ENCODE measurements around the gene SP5. TPM values are rescaled to one million over a fixed set of nuclear protein-coding genes. Genes with fewer than 3 reads are reported as not detected.

The SP5 gene
- total RNA-seq, 2 donors from 2014 or later, result 0.16 TPM; not detected in 1

DNA sequence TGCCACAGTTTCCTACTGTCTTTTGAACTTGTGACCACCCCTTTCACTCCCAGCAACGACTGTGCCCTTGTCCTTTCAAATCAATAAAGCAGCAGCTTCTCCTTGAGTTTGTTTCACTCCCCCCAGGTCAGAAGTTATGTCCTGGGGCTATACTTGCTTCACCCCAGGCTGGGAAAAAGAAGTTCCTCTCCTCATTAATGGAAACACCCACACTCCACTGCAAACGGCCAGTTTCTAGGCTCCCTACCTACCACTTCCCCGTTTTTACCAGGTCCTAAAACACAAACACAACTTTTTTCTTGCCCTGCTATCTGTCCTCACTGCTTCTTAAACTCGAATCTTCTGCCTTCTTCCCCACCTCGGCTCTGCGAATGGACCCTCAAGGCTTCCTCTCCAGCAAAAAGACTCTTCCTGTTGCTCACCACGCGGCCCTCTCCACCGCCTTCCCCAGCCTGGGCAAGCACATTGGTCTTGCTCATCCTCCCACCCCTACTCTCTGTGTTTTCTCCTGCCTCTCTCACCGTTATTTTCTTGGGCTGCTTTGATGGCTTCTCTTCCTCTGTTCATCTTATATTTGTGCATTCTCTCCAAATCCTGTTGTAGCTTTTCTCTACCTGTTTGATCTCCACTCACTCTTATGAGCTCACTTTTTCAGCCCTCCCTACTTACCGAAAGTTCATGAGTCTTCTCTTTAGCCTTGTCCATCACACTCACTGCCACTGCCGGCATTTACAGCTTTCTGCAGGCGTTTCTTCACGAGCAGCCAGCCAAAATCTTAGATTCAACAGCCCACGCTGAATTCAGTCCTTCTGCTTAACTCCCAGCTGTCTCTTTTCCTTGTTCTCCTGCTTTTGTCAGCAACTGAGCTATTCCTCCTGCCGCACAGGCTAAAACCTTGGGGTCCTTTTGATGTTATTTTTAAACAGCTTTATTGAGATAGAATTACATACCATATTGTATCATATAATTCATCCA, 7.0 kb upstream of the SP5 start:
- no peak for DNase-seq
- intact Hi-C loops (cut with DNase I), result no loop called here
- no peak for ATAC-seq

DNA sequence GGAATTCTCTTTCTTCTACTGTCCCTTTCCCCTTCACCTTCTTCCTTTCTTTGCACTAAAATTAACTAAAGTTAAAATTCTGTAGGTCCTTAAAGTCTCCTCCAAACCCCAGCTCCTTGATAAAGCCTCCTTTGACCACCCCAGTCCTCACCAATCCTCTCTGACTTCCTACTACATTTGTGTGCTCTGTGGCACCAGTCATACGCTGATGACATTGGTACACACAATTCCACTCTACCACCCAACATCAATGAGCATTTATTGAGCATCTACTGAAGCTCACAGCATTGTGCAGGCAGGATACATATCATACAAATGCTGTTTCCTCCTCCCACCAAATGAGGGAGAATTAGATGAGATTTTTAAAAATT, 4.5 kb upstream of the SP5 start:
- no peak for DNase-seq
- intact Hi-C loops (cut with DNase I), result no loop called here
- ATAC-seq, result no peak

DNA sequence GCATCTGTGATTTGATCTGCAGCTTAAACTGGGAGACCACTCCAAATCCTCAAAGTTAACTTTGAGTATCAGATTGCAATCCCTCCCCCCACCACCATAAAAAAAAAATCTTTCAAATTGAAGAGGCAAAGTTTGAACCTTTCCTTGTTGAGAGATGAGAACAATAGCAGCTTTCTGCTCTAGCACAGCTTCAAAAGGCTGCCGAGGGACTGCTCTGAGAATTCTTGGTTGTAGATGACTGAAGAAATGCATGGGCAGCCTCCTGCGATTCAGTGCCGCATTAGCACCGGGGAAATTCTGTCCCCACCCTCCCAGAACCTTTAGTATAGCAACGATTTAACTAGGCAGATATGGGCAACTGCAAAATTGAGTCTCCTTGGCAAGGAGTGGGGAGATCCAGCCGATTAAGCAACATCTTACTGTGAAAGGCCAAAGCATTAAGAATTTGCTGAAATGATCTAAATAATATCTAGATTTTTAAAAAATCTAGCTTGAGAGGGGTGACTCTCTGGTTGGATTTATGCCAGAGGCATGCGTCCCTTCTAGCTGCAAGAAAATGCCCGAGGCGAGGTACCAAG, 3.9 kb upstream of the SP5 start:
- ATAC-seq (no peak), DNase-seq (no peak)
- intact Hi-C loops (cut with DNase I), result no loop called here

DNA sequence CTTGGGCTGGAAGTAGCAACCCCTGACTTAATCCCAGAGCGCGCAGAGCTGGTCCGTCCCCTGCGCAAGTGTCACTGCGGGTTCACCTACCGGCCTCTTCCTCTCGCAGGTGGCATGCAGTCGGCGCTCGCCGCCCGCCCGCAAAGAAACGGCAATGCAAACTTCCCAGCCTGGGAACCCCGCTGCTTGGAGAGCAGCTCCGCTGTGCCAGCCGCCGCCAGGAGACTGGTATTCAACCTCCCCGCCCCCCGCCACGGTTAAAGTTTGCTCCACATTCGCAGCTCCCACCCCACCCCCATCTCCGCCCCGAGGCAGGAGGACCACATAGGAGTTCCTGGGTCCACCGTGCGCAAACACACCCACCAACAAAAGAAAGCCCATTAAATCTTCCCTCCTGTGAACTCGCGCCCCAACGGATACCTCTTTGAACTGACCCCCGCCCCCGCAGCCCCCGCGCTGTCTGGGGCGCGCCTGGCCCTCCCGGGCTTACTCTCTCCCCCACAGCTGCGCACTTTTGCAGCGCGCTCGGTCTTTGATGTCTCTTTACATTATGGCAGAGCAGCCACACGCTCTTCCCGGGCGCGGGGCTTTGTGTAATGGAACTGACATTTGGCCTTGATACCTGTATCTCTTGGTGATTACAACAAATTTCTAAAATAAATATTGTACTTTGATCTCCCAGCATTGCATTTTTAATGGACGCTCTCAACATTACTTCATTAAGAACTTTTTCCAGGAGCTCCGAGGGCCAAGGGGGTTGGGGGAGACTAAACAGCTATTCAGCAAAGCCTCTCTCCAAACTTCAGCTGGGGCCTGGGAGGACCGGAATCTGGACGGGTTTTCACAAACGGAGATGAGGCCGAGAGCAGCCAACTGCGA, 3.1 kb upstream of the SP5 start:
- DNase-seq (no peak), ATAC-seq (no peak)
- intact Hi-C loops (cut with DNase I), result no loop called here

DNA sequence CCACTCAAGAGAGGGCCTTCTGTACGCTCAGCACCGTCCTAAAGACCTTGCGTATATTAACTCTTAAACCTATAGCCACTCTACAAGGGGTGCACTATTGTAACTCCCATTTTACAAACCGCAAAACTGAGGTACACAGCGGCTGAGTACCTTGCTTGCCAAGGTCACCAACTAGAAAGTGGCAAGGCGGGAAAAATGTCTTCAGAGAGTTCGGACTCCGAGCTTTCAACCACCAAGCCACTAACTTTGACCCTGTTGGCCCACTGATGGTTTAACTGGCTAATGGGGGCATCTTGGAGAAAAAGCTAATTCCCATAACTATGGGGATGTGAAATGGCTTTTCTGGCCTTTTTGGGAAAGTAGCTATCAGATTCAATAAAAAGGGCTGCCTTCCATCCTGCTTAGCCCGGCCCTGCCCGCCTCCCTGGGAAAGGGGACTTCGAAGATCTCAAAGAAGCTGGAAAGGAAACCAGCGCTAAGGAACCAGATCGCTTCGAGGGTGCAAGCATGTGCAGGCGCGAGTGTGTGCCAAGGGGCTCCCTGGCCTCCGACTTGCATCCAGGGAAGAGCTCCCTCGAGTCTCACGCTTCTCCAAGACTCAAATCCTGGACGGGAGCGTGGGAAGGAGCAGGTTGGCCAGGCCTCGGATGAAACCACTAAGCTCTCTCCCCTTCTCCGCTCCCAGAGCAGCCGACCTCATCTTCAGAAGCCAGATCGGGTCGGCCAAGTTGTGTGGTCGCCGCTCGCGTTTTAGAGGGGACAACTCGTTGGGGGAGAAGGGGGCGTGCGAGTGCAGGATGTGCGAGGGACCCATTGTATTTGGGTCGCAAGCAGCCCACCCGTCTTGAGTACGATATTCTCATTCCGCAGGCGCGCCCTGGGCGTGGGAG, 2.2 kb upstream of the SP5 start:
- no peak for DNase-seq
- no peak for ATAC-seq
- intact Hi-C loops (cut with DNase I), result no loop called here

DNA sequence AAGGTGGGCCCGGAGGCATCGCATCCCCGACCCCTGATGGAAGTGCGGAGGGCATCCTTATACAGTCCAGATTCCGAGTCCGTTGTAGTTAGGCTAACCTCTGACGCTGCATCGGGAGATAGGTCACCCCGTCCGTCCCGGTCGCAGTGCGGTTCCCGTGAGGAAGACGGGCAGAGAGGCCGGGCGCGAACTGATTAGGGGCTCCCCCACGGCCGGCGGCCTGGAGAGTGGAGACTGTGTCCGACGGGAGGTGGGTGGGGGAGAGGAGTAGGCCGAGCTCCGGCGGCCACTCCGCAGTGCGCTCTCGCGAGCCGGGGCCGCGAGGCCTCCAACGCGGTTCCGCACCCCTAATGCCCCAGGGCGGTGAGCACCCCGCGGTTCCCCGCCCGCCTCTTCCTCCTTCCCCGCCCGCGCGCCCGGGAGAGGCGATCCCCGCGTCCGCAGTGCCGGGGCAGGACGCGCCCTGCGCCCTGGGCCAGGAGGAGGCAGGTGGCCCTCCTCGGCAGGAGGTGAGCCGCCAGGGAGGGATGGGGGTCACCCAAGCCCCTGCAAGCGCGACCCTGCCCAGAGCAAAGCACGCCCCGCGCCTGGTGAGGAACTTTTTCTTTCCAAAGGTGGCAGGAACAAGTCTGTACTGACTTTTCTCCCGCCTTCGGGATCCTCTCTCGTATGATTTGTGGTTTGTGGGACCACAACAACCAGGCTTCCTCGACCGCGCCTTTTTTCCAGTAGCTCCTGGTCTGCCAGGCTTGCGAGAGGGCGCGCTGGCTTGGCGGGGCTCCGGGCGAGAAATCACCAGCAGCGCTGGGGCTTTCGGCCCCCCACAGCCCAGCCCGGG, 1.4 kb upstream of the SP5 start:
- DNase-seq (no peak), ATAC-seq (no peak)
- intact Hi-C loops (cut with DNase I), result no loop called here

DNA sequence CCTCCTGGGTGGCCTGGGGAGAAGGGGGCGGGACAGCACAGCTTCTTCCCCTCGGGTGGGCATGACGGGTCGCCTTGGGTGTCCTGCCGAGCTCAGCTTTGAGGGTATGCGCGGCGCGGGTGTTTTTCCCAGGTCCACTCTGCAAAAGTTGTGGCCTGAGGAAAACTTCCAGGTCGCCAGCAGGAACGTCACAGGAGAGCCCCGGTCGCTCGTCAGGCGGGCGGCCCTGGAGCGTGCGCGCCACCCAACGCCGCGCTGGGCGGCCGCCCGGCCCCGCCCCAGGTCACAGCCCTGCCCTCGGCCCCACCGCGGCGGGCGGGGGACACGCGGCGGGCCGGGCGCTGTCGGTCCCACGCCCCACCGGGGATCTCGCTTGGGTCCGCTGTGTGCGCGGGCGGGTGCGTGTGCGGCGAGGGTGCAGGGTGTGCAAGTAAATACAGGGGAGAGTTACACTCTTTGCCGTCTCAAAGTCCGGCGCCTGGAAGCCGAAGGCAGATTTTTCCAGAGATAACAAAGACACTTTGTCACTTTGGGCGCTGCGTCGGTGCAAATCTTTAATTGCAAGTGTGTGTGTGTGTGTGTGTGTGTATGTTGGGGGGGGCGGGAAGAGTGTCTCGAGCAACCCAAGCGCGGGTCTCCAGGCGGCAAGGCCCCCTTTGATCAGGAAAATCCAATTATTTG, 616 bp upstream of the SP5 start:
- intact Hi-C loops (cut with DNase I), result no loop called here
- peak; percentile 43 for DNase-seq
- peak; percentile 60 to 74 for ATAC-seq

DNA sequence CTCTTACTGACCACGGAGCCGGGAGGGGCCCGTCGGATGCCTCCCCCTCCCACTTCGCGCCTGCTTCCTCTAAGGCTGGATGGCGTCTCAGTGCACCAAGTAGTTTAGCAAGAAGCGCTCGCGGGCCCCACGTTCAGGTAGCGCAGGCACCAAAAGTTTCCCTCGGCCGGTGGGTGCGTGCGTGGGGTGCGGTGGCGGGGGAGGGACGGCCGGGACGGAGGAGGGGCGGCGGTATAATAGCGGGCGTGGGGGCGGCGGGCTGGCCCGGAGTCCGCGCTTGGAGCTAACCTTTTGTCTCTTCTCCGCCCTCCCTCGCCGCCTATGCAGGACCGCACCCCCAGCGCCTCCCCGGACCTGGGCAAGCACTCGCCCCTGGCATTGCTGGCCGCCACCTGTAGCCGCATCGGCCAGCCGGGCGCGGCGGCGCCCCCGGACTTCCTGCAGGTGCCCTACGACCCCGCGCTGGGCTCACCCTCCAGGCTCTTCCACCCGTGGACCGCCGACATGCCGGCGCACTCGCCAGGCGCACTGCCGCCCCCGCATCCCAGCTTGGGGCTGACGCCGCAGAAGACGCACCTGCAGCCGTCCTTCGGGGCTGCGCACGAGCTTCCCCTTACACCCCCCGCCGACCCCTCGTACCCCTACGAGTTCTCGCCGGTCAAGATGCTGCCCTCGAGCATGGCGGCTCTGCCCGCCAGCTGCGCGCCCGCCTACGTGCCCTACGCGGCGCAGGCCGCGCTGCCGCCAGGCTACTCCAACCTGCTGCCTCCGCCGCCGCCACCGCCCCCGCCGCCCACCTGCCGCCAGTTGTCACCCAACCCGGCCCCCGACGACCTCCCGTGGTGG, 1.0 kb downstream of the SP5 start:
- peak in 1 of 2 donors; percentile 10 for ATAC-seq
- DNase-seq, result no peak
- intact Hi-C loops (cut with DNase I), result no loop called here

DNA sequence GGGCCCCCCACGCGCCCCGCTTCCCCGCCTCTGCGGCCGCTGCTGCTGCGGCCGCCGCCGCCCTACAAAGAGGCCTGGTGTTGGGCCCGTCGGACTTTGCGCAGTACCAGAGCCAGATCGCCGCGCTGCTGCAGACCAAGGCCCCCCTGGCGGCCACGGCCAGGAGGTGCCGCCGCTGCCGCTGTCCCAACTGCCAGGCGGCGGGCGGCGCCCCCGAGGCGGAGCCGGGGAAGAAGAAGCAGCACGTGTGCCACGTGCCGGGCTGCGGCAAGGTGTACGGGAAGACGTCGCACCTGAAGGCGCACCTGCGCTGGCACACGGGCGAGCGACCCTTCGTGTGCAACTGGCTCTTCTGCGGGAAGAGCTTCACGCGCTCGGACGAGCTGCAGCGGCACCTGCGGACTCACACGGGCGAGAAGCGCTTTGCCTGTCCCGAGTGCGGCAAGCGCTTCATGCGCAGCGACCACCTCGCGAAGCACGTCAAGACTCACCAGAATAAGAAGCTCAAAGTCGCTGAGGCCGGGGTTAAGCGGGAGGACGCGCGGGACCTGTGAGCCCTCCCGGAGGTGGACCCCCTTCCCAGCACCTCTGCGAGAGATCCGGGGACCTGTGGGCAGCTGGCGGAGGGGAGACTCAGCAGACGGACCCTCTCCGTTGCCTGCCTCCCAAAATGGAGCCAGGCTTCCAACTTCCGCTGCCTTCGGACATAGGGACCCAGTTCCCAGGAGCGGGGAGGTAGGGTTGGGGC, 1.9 kb downstream of the SP5 start:
- intact Hi-C loops (cut with DNase I), result no loop called here

DNA sequence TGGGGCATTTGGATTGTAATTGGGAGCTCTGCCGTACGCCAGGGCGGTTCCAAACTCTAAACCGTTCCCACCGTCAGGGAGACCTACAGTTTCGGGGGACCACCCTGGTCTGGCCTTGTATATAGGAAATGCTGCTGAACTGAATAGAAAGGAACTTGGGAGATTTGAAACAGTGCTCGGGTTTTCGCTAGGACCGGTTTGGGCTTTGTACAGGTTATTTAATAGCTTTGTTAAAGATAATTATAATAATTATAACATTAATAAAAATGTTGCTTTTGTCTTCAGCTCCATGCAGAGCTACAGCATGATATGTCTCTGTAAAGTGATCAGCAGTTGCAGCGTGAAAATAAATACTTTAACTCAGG, 2.4 kb downstream of the SP5 start:
- no peak for DNase-seq
- no peak for ATAC-seq
- intact Hi-C loops (cut with DNase I), result no loop called here

More for the DNA sequence above, 1.9 kb downstream of the SP5 start:
- DNase-seq (peak; percentile 64), ATAC-seq (peak; percentile 50 to 72)

DNA sequence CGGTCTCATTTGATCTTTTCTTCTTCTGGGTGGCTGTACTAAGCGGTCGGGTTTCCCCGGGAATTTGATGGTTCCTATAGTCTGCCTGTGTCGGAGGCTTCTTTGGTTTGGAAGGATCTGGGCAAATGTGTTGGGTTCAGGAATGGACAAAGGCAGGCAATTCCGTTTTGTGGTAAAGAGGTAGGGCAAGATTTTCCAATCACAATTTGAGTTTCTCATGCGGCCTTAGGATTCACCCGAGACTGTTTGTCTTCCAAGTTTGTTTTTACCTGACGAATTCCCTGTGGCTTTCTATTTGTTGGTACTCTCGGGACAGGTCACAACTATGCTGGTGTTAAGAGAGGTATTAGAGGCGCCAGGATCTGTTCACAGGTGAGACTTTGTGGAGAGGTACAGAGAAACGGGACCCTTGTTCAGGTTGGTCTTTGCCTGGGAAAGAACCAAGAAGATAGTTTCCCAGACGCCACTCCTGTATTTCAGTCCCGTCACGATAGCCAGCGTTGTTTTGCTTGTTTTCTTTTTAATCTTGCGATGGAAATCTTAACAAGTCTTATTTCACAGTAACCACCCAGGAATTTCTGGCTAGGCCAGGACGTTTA, 3.0 kb downstream of the SP5 start:
- DNase-seq, result no peak
- intact Hi-C loops (cut with DNase I), result no loop called here
- no peak for ATAC-seq

DNA sequence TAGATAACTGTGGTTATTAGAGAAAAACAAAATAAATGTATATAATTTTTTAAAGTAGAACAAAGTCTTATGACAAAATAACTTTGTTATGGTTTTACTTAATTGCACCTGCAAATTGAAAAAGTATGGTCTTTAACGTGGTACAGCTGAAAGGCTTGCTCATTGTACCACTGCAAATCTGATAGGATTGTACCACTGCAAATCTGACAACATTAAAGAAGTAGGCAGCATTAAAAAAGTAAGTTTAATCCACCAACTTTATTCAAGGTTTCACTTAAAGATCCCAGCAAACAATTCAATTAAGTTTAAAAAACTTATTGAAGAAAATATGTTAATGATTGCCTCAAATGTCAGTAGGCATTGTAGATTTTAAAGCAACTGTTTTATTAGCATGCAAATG, 4.7 kb downstream of the SP5 start:
- intact Hi-C loops (cut with DNase I), result no loop called here
- DNase-seq (no peak), ATAC-seq (no peak)

DNA sequence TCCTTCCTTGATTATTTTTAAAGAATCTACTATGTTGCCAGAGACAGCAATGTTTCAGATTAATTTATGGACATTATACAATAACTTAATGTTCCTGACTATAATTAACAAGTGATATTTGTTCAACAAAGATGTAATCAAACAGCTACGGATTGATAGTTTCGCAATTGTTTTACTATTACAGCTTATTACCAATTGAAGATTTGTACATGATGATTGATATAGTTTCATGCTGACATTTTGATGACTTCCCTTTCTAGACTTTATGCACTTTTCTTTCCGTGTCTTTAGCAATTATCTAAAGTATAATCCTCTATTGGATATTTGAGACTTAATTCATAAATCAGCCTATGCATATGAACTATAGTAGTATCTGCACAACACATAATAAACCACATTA, 6.5 kb downstream of the SP5 start:
- no peak for DNase-seq
- ATAC-seq, result no peak
- intact Hi-C loops (cut with DNase I), result no loop called here

DNA sequence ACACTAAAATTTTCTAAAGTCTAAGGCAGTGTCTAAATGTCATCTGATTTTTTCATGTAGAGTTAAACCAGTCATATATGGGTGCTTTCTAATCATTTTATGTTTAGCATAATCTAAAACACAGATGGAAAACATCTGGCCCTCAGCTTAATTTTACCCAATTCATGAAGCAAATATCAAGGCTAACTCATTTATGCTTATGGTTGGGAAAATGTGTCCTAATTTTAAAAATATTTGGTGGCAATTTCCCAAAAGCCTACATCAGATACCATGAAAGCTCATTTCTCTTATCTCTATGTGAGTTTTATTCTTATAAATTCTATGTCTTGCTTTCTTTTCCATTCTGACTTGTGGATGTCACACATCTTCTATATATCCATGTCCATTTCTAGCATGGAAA, 7.2 kb downstream of the SP5 start:
- intact Hi-C loops (cut with DNase I), result no loop called here
- ATAC-seq, result no peak
- DNase-seq, result no peak

DNA sequence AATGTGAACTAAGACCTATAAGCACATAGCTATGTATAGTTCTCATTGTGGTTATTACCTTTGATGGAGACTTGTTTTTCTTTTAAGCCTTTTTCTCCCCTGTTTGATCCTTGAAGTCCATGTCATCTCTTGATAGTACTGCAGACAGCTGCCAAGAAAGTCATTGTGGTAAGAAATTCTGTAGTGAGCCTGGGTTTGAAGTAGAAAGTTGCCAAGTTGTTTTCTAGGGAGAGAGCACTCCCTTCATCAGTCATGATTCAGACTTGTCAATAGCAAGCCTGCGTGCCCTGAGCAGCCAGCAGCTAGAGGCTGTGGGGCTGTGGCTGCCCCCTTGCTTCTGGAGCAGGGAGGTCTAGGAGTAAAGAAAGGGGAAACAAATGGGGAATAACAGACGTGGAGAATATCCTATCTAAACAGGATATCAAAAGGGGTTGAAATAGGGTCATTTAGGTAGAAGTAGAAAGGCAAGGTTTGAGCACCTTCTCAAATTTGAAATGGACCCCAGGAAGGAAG, 8.4 kb downstream of the SP5 start:
- DNase-seq (no peak), ATAC-seq (no peak)
- intact Hi-C loops (cut with DNase I), result no loop called here

All from left cardiac atrium (tissue), 4 donors.